ENCODE results near the gene CGB5.
A peak's percentile ranks its signal among the peaks of the same experiment; 100 is the strongest.

The CGB5 gene

DNA sequence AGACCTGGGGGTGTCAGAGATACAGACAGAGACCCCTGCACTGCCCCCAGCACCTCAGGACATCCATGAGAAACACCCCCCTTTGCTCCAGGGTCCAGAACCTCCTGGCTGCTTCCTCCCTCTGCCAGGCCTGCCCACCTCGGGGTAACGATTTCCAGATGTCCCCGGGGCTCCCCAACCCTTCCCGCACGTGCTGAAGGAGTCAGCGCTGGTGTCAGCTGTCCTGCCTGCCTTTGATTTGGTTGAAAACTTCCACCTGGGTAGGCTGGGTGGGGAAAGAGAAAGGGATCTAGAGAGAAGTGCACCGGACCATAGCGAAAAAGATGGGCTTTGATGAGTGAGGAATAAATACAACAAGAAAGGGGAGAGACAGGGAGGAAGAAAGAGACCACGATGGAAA lies 15.4 kb downstream of the CGB5 start:
- no peak for DNase-seq

DNA sequence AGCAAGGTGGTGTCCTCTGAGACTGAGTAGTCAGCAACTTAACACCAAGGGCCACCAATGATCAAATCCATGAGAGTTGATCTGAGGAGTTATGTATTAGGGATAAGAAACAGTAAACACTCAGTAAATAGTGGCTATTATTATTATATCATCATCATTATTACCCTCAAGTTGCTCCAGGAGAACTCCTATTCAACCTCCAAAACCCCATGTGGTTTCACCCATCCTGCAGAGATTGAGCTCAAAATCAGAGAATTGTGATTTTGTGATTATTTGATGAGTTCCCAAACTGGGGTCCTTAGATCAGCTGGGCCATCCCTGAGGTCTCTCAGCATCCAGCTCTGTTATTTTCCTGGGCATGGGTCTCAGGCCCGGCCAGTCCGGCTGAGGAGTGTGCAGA lies 17.4 kb downstream of the CGB5 start:
- no peak for DNase-seq

DNA sequence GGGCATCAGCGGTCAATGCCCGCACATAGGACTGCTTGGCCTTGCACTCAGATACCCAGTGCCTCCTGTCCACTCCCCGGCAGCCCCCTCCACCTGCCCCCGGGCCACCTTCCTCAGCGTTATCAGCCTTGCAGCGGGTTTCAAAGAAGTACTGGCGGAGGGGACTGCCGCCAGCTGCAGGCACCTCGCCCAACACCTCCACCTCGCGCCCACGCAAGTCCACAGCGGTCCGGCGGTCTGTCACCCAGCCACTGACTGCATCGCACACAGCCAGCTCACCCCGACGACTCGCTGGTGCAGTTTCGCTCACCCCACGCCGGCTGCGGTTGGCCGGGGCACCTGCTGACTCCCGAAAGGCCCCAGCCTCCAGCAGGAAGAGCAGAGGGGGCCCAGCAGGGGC lies 17.8 kb downstream of the CGB5 start:
- no peak for DNase-seq

GRCh38 chr19:49064029-49064629 lies 20.5 kb downstream of the CGB5 start:
- no peak for DNase-seq

GRCh38 chr19:49064768-49065611 lies 21.3 kb downstream of the CGB5 start, which contains the start of gene NTF4:
TSS of gene NTF4 (minus strand) at chr19:49064818. CDS start at chr19:49061997, 2,821 bp downstream.
- no peak for DNase-seq

GRCh38 chr19:49065905-49066512 lies 22.4 kb downstream of the CGB5 start:
- DNase-seq, result no peak

DNA sequence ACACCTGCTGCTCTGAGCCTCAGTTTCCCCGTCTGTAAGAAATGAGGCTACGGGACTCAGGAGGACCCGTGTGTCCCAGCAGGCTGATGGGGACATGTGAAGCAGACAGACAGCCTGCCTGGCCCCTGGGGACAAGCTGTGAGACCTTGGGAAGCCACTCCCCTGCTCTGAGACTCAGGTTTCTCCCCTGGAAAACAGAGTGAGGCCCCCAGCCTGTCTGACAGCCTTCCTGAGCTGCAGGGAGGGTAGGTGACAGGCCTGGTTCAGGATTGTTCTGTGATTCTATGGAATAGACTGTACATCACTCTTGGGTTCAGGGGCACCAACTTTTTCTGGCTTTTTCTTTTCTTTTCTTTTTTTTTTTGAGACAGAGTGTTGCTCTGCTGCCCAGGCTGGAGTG lies 23.9 kb downstream of the CGB5 start:
- DNase-seq, result no peak

GRCh38 chr19:49069026-49069425 lies 25.4 kb downstream of the CGB5 start:
- no peak for DNase-seq

GRCh38 chr19:49070416-49070815 lies 26.8 kb downstream of the CGB5 start:
- DNase-seq, result no peak

DNA sequence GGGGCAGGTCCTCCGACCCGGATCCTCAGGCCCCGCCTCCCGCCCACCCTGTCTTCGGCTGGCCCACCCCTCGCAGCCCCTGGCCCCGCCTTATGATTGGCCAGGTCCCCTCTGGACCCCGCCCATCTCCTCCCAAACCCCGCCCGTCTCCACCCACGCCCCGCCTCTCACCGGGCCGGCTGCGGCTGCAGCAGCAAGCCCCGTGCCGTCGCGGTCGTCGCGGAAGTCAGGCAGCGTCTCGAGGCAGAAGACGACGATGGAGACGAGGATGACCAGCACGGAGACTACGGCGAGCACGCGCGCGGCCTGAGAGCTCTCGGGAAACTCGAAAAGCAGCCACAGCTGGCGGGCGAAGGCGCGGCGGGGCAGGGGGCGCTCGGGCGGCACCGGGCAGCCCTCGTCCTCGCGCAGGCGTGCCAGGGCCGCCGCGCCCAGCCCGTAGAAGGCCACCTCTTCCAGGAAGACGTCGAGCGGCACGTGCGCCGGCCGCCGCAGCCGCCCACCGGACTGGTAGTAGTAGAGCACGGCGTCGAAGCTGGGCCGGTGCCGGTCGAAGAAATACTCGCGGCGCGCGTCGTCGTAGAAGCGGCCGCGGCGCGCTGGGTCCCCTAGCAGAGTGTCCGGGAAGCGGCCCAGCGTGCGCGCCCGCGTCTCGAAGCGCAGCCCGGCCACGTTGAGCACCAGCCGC lies 28.4 kb downstream of the CGB5 start:
- DNase-seq, result no peak

DNA sequence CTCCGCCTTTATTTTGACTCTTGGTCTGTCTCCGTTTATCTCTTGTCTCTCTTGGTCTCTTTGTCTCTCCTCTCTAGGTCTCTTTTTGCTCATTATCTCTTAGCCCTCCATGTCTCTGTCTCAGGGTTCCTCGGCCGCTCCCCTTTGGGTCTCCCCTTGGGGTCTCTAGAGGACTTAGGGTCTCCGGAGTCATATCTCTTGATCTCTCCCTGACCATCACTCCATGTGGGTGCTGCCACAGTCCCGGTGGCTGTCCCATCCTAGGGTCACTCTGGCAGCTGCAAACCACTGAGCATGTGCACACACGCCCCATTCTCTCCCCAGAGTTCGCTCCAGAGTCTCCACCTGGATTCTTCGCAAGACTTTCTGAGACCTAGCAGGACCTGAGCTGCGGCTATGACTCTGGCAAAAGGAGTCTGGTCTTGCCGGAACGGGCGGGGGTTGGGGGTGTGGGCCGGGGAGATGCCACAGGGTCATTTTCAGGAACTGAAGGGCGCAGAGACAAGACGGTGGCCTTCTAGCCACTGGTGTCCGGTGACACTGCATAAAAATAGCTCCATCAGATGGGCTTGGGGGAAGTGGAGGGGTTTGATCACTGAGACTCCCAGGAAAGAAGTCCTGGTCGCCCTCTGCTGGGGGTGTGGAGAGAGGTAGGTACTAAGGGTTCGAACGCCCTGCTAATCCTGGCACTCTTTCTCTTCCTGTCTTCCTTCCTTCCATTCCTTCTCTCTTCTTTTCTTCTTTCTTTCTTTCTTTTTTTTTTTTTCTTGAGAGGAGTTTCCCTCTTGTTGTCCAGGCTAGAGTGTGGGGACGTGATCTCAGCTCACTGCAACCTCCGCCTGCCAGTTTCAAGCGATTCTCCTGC lies 30.1 kb downstream of the CGB5 start:
- DNase-seq, result no peak

DNA sequence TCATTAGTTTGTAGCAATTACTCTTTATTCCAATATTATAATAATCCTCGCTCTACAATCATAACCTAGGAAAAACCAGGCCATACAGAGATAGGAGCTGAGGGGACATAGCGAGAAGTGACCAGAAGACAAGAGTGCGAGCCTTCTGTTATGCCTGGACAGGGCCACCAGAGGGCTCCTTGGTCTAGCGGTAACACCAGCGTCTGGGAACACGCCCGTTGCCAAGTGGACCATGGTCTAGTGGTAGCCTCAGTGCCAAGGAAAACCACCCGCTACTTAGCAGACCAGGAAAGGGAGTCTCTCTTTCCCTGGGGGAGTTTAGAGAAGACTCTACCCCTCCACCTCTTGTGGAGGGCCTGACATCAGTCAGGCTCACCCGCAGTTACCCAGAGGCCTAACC lies 31.2 kb downstream of the CGB5 start:
- peak; percentile 33 for DNase-seq

DNA sequence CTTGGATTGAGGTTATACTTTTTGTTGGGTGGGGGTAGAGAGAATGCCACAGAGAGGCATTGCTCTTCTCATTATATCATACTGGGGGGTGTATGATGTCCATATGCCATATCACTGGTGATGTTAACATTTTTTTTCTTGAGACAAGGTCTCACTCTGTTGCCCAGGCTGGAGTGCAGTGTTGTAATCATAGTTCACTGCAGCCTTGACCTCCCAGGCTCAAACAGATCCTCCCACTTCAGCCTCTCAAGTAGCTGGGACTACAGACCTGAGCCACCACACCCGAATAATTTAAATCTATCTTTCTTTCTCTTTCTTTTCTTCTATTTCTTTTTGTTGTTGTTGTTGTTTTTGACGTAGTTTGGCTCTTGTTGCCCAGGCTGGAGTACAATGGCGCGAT lies 36.7 kb downstream of the CGB5 start:
- DNase-seq, result no peak

DNA sequence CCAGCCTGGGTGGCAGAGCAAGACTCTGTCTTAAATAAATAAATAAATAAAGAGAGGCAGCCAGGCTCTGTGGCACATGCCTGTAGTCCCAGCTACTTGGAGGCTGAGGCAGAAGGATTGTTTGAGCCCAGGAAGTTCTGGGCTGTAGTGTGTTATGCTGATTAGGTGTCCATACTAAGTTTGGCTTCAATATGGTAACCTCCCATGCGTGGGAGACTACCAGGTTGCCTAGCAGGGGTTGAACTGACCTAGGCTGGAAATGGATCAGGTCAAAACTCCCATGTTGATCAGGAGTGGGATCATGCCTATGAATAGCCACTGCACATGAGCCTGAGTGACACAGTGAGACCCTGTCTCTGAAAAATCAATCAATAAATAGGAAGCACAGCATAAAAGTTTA lies 37.6 kb downstream of the CGB5 start:
- DNase-seq, result no peak

GRCh38 chr19:49084206-49085019 lies 40.8 kb downstream of the CGB5 start:
- DNase-seq, result no peak

DNA sequence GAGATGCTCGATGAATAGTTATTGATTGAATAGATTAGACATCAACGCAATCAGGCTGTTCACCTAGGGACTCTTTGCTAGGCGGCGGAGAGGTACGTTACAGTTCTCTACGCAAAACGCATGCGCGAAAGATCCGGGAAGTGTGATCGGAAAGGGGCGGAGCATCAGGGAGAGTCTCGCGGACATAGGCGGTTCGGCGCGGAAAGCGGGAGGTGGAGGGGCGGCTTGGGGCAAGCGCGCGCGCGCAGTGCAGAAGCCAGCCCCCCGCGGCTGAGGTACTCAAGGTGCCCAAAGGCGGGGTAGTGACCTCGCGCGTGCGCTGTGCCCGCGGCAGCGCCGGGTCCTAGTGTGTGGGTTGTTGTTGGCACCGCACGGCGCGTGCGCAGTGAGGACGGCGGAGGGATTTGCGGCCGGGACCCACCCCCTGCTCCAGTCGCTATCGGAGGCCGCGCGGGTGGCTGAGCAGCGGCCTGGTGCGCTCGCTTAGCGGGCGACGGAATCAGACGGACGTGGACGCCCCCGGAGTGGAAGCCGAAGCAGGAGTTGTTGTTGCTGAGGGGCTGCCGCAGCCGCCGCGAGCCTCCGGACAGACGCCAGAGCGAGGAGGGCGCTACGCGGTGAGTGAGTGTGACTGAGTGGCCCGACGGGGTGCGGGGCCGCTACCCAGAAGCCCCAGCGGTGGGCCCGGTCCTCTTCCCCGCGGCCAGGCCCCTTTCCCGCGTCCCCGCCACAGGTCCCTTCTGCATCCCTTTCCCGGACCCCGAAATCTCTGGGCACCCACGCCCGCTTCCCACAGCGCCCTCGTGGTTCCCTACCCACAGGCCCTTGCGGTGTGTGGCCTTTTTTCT lies 41.6 kb downstream of the CGB5 start, which contains the start of gene SNRNP70:
Gene SNRNP70, plus strand, starts transcription at position 432 of the 848 bp plus-strand sequence. CDS start 964 bp downstream, outside the sequence.
- peak; percentile 99 for DNase-seq

DNA sequence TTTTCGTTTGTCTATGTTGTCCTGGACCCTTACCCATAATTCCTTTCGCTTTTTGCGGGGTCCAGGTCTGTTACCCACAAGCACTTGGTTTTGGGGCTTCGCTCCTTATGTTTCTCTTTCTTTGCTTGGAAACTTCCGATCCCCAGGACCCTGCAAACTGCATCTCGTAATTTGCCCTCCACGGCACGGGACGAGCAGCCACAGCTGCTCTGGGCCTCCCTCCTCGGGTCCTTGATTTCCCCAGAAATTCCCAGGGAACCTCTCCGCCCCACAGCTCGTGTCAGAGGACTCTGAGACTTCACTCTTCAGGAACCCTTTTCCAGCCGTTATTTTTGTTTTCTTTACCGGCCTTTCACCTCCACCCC lies 42.2 kb downstream of the CGB5 start:
- DNase-seq, result no peak

GRCh38 chr19:49086296-49086695 lies 42.6 kb downstream of the CGB5 start:
- no peak for DNase-seq

GRCh38 chr19:49091391-49092038 lies 47.9 kb downstream of the CGB5 start:
- DNase-seq, result no peak

- no peak for DNase-seq
Observed at GRCh38 chr19:49092686-49093085, 49.0 kb downstream of the CGB5 start.

Measured in NCI-H774 (cell line).